Measurements from ENCODE around the gene ASIP. TPM values are rescaled to one million over a fixed set of nuclear protein-coding genes. Genes with fewer than 3 reads are reported as not detected.

ASIP gene
- total and polyA plus RNA-seq, 2 of the 13 experiments (the other 11 are each of a cell fraction or from before 2014, with no cell fraction given), result not detected

GRCh38 chr20:34215711-34216381, 25.4 kb upstream of the ASIP start (continued):
- peak; percentile 95 for TF ChIP-seq ZNF687 (CRISPR knock-in tag; IDR thresholded peaks at IDR 0.05)
- TF ChIP-seq THAP9 (CRISPR knock-in tag; IDR thresholded peaks at IDR 0.05; ENCODE audit: borderline replicate concordance), result peak; percentile 67
- TF ChIP-seq PRDM4 (CRISPR knock-in tag; IDR thresholded peaks at IDR 0.05; ENCODE audit: borderline replicate concordance), result no peak
- no peak for TF ChIP-seq ZEB1 (IDR thresholded peaks at IDR 0.05; ENCODE audit: insufficient replicate concordance, low read depth)
- 0 out of 2 replicates have a peak, but pooled peaks have one; percentile 49 for TF ChIP-seq ZBTB20 (CRISPR knock-in tag; IDR thresholded peaks at IDR 0.05; ENCODE audit: borderline replicate concordance, low read depth)
- TF ChIP-seq TSC22D2 (CRISPR knock-in tag; IDR thresholded peaks at IDR 0.05; ENCODE audit: borderline replicate concordance), result peak; percentile 67; the same call in 1 of the 2 replicates
- TF ChIP-seq THYN1 (CRISPR knock-in tag; IDR thresholded peaks at IDR 0.05; ENCODE audit: borderline replicate concordance, low read depth), result no peak
- TF ChIP-seq IKZF5 (CRISPR knock-in tag; IDR thresholded peaks at IDR 0.05), result peak; percentile 75
- TF ChIP-seq ZNF512 (CRISPR knock-in tag; IDR thresholded peaks at IDR 0.05), result no peak
- TF ChIP-seq NCOA5 (CRISPR knock-in tag; IDR thresholded peaks at IDR 0.05), result no peak
- TF ChIP-seq PITX1 (CRISPR knock-in tag; IDR thresholded peaks at IDR 0.05), result peak; percentile 85; the same call in 1 of the 2 replicates
- TF ChIP-seq IRF9 (CRISPR knock-in tag; IDR thresholded peaks at IDR 0.05; ENCODE audit: borderline replicate concordance), result peak; percentile 92; the same call in 1 of the 2 replicates

Data from HepG2 (cell line).